GM18505 (cell line): ENCODE data around the gene TEX101.

Source experiments
- ATAC-seq: cut with Tn5 transposase; IDR thresholded peaks from one replicate; pipeline ENCODE4 v1.9.1; 2021; ENCODE audit not compliant: unreplicated experiment
- POLR2A ChIP-seq: IDR thresholded peaks from 4 replicates; pipeline ENCODE4 v1.6.1; 2011; ENCODE audit warnings: borderline replicate concordance; ENCODE audit not compliant: insufficient read depth, insufficient read length; ENCODE audit errors: extremely low read depth

The TEX101 gene

DNA sequence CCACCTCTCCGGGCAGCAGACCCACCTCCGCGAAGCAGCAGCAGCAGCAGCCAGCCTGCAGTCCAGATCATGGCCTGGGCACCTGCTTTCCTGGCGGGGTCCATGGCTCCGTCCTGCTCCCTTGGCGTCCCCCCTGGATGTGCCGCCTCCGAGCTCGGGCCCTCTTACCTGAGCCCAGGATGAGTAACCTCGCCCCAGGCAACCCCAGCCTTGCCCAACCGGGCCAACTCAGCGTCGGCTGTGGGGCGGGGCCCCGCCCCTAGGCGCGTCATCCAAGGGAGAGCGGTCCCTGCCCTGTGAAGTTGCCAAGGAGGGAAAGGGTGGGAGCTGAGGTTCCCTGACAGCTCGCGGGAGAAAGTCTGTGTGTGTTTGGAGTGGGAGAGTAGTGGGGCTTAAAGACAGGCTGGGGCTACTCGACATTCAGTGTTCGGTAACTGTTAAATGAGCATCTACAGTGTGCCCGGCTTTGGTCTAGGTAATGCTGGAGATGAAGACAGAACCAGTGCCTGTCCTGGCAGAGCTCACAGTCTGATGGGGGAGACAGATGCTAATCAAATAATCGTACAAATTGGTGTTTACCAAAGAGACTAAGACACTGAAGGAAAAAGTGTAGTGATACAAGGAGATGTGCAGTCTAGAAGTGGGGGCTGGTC lies 50.9 kb downstream of the TEX101 start, which contains the start of gene LYPD3:
TSS of gene LYPD3 (minus strand) at position 141 of the 653 bp plus-strand sequence. CDS start at position 104, 37 bp downstream.
- no peak for TF ChIP-seq POLR2A
- ATAC-seq = no peak

GRCh38 chr19:43466793-43467192 lies 52.1 kb downstream of the TEX101 start:
- no peak for ATAC-seq
- no peak for TF ChIP-seq POLR2A

DNA sequence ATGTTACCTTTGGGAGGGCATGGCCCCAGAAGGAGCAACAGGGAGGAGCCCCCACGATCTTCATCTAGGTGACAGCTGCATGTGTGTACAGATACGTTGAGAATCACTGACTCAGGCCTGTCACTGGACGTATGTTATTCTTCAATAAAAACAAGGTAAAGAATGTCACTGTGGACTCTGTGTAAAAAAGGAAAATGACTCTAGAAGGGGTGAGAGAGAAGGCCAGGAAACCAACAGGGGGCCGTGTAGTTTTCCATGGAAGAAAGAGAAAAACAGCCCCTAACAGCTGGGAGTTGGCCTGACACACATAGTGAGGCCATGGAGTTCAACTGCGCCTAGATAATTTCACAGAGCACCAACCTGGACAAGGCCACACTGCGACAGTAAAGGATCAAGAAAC lies 52.6 kb downstream of the TEX101 start:
- ATAC-seq = no peak

DNA sequence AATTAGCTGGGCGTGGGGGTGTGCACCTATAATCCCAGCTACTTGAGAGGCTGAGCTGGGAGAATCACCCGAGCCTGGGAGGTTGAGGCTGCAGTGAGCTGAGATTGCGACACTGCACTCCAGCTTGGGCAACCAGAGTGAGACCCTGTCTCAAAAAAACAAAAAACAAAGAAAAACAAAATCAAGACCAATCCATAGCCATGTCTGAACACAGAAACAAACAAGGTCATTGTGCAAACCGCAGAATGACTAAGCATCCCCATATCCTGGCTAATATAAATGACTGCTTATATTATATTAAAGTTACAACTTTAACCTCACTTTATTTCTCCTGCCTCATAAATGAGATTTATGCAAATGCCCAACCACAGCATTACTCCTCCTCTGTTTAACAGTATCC lies 53.0 kb downstream of the TEX101 start:
- no peak for TF ChIP-seq POLR2A
- ATAC-seq = no peak

More for the DNA sequence above, 52.6 kb downstream of the TEX101 start:
- no peak for TF ChIP-seq POLR2A
